DOHH2 (cell line): ENCODE data around the gene TMTC2.

Experiments used
- H3F3A ChIP-seq: fragments of 200-600 bp; sonication (generic), shearing (Covaris generic); 2 replicates; pipeline ENCODE4 v1.6.0; 2016; ENCODE audit warnings: antibody characterized with exemption, mild to moderate bottlenecking; ENCODE audit not compliant: control insufficient read depth, insufficient read depth
- H3K27ac ChIP-seq: fragments of 200-600 bp; sonication (generic); 2 replicates; pipeline ENCODE4 v1.5.1; 2014; ENCODE audit warnings: low read depth, mild to moderate bottlenecking, low read length, moderate library complexity
- H3K27me3 ChIP-seq: fragments of 200-600 bp; sonication (generic); 2 replicates; pipeline ENCODE4 v1.6.1; 2014; ENCODE audit warnings: mild to moderate bottlenecking, low read length, mixed read lengths; ENCODE audit not compliant: control insufficient read depth
- H3K36me3 ChIP-seq: fragments of 200-600 bp; sonication (generic); 2 replicates; pipeline ENCODE4 v1.6.1; 2014; ENCODE audit warnings: mild to moderate bottlenecking, low read length, moderate library complexity, mixed read lengths; ENCODE audit not compliant: control insufficient read depth
- H3K4me1 ChIP-seq: fragments of 200-600 bp; sonication (generic); 2 replicates; pipeline ENCODE4 v1.6.1; 2014; ENCODE audit warnings: mild to moderate bottlenecking, low read length, mixed read lengths; ENCODE audit not compliant: control insufficient read depth
- H3K4me2 ChIP-seq: fragments of 200-600 bp; sonication (generic); 2 replicates; pipeline ENCODE4 v1.6.0; 2014; ENCODE audit warnings: mild to moderate bottlenecking, low read length, moderate library complexity
- H3K4me3 ChIP-seq: fragments of 200-600 bp; sonication (generic); 2 replicates; pipeline ENCODE4 v1.5.1; 2014; ENCODE audit warnings: mild to moderate bottlenecking, low read length, mixed read lengths
- H3K79me2 ChIP-seq: fragments of 200-600 bp; sonication (generic); 2 replicates; pipeline ENCODE4 v1.6.1; 2014; ENCODE audit warnings: mild to moderate bottlenecking, low read length, mixed read lengths; ENCODE audit not compliant: control insufficient read depth
- H3K9me2 ChIP-seq: fragments of 200-600 bp; sonication (generic); replicated peaks from 2 replicates; pipeline ENCODE4 v1.6.1; 2014; ENCODE audit warnings: mild to moderate bottlenecking, low read length, mixed read lengths; ENCODE audit not compliant: control insufficient read depth
- H3K9me3 ChIP-seq: fragments of 200-600 bp; sonication (generic); 2 replicates; pipeline ENCODE4 v1.6.1; 2014; ENCODE audit warnings: antibody characterized with exemption, low read length, mixed read lengths; ENCODE audit not compliant: control insufficient read depth, insufficient read depth
- H4K20me1 ChIP-seq: fragments of 200-600 bp; sonication (generic); 2 replicates; pipeline ENCODE4 v1.6.0; 2014; ENCODE audit warnings: low read depth, mild to moderate bottlenecking, antibody characterized with exemption, low read length, moderate library complexity; ENCODE audit not compliant: control insufficient read depth, insufficient read depth
- CTCF ChIP-seq: fragments of 200-600 bp; sonication (generic); IDR thresholded peaks from one replicate; pipeline ENCODE4 v1.5.1; 2014; ENCODE audit warnings: antibody characterized with exemption, mild to moderate bottlenecking, low read depth, low read length; ENCODE audit not compliant: poor library complexity, severe bottlenecking
- EZH2phosphoT487 ChIP-seq: fragments of 200-600 bp; sonication (generic); IDR thresholded peaks from 2 replicates; pipeline ENCODE4 v1.6.1; 2017; ENCODE audit warnings: borderline replicate concordance, mild to moderate bottlenecking, antibody characterized with exemption, low read length, moderate library complexity, mixed read lengths

Gene TMTC2

GRCh38 chr12:82800185-82800584 lies 113.5 kb downstream of the TMTC2 start:
- no peak overlapping the region for H3K4me3 ChIP-seq
- H3K79me2 ChIP-seq = no peaks in the 10 kb centered on the region
- no peaks in the 10 kb centered on the region for H4K20me1 ChIP-seq
- H3K36me3 ChIP-seq = no peaks in the 10 kb centered on the region
- no peak overlapping the region for H3K4me2 ChIP-seq
- H3K9me2 ChIP-seq = no peaks in the 10 kb centered on the region
- no peaks in the 10 kb centered on the region for H3K27me3 ChIP-seq
- H3K9me3 ChIP-seq = no peaks in the 10 kb centered on the region
- H3F3A ChIP-seq = no peaks in the 10 kb centered on the region
- H3K4me1 ChIP-seq = no peaks in the 10 kb centered on the region
- no peak for TF ChIP-seq EZH2phosphoT487
- no peak for TF ChIP-seq CTCF
- no peak overlapping the region for H3K27ac ChIP-seq

- Histone ChIP-seq H3K27ac (no peak overlapping the region), H3K9me2 (no peaks in the 10 kb centered on the region), H4K20me1 (no peaks in the 10 kb centered on the region), H3K36me3 (no peaks in the 10 kb centered on the region), H3K4me2 (no peak overlapping the region), H3K9me3 (no peaks in the 10 kb centered on the region), H3K27me3 (no peaks in the 10 kb centered on the region), H3K79me2 (no peaks in the 10 kb centered on the region), H3K4me3 (no peak overlapping the region), H3F3A (no peaks in the 10 kb centered on the region), H3K4me1 (no peaks in the 10 kb centered on the region)
- no peak for TF ChIP-seq EZH2phosphoT487
- no peak for TF ChIP-seq CTCF
Observed at GRCh38 chr12:82801951-82802610, 115.4 kb downstream of the TMTC2 start.

GRCh38 chr12:82803201-82803600 lies 116.5 kb downstream of the TMTC2 start:
- Histone ChIP-seq H3K27ac (no peak overlapping the region), H3K9me3 (no peaks in the 10 kb centered on the region), H3K9me2 (no peaks in the 10 kb centered on the region), H3K27me3 (no peaks in the 10 kb centered on the region), H3K4me1 (no peaks in the 10 kb centered on the region), H3K4me2 (no peak overlapping the region), H4K20me1 (no peaks in the 10 kb centered on the region), H3K36me3 (no peaks in the 10 kb centered on the region), H3K79me2 (no peaks in the 10 kb centered on the region), H3K4me3 (no peak overlapping the region), H3F3A (no peaks in the 10 kb centered on the region)
- TF ChIP-seq CTCF (no peak), EZH2phosphoT487 (no peak)
